GM19372 (cell line): ENCODE results near the gene DCX.

ENCODE experiments used
- ATAC-seq: cut with Tn5 transposase; IDR thresholded peaks from one replicate; pipeline ENCODE4 v1.9.1; 2021; ENCODE audit warnings: mild to moderate bottlenecking, low read depth, moderate library complexity; ENCODE audit not compliant: unreplicated experiment

Gene DCX

DNA sequence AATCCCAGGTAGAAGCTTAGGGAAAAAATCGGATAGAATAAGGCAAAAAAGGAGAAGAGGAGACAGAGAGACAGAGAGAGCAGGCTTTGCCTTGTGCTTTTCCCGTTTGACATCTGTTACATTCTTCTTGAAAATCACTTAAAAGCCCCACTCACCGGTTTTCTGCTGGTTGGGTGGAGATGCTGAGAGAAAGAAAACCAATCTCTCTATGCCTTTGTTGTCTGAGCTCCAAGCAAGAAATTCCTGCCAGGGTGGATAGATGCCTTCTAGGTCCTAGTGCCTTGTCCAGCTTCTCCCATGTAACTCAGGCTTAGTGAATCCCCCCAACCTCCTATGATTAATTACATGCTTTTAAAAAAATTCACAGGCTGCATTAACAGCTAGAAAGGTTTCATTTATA, at the start of gene DCX:
TSS of gene DCX (minus strand) at position 210 of the 400 bp plus-strand sequence. CDS start 1,794 bp downstream, outside the sequence.
- ATAC-seq = no peak

DNA sequence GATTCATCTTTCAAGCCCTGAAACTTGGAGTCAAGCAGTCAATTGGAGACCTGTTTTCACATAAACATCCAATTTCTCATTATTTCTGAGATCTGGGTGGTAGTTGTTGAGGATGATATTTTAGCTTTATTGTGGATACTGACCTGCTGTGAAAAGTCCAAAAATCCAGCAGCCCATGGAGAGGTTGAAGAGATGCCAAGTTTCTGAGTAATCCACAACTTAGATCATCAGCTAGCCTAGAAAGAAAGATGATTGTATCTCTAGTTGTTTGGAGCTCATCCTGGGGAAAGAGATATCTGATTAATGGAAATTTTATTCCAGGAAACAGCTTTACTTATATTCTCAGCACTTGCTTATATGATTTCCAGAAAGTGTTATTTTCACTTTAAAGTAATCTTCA, 48.6 kb upstream of the DCX start:
- ATAC-seq = no peak

- ATAC-seq = no peak
Observed at GRCh38 chrX:111447298-111447697, 35.3 kb upstream of the DCX start.

DNA sequence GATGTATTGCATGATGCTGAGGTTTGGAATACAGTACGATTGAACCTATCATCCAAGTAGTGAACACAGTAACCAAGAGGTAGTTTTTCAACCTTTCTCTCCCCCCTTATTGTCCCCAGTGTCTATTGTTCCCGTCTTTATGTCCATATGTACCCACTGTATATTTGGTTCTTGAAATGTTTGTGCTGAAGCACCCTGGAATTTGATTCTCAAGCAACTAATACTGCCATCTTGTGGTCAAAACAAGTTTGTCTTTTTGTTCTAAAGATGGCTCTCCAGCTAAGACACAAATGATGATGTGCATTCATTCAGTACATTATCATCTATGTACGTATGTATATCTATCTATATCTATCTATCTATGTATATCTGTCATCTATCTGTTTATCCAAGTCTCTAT, 33.5 kb upstream of the DCX start:
- ATAC-seq = peak; percentile 58

- ATAC-seq = no peak
Observed at GRCh38 chrX:111444881-111445280, 32.9 kb upstream of the DCX start.

DNA sequence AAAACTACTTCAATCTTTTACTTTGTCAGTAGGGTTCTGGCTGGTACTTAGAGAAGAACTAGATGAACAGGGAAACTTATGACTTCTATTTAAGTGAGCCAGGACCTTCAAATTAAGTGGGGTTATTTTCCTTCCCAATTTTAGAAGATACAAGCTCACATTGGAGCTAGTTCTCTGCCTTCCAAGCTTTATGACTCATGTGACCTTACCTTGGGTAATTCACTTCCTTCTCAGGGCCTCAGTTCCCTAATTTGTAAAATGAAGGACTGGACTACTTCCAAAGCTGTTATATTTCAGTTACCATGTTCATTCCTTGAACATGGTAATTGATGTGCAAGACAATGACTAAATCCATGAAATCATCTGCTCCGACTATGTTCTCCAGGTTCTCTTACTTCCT, 32.0 kb upstream of the DCX start:
- no peak for ATAC-seq

GRCh38 chrX:111442791-111443190, 30.8 kb upstream of the DCX start:
- ATAC-seq = no peak

- ATAC-seq = no peak
Observed at GRCh38 chrX:111435469-111435868, 23.5 kb upstream of the DCX start.

DNA sequence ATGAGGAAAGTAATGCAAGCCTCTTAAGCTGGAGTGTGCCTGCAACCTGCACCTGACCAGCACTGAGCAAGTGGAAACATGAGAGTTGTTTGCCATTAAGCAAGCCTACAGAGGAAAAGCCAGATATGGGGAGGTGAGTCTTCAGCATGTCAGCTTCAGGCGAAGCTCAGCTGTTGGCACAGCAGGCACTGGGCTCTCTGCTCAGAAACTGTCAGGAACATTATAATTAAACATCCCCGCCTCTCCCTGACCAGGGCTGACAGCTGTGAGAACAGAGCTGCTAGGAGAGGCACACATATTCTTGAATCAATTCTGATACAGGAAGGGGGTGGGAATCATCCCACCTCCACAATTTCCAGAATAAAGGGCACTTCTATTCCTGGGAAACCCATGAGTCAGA, 19.0 kb upstream of the DCX start:
- ATAC-seq = no peak

- no peak for ATAC-seq
Observed at GRCh38 chrX:111411557-111411956, 435 bp downstream of the DCX start.

- no peak for ATAC-seq
Observed at GRCh38 chrX:111410590-111411078, 1.4 kb downstream of the DCX start.

GRCh38 chrX:111409326-111409725, 2.7 kb downstream of the DCX start:
- no peak for ATAC-seq

- ATAC-seq = no peak
Observed at GRCh38 chrX:111407948-111408347, 4.0 kb downstream of the DCX start.

DNA sequence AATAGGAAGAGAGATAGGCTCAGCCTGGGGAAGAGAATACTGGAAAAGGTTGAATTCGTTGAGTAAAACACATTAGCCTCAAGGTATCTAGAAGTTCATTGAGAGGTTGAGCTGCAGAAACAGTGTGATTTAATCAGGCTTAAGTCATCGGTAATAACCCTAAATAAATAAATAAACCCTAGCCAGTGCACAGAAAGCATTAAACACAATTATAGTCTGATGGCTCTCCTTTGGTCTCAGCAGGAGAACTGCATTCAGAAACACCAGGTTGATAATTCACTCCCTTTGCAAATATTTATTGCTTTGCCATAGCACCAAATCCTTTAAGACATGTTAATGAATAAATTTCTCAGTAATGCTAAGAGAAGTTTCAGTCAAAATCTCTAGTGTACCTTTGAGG, 9.6 kb downstream of the DCX start:
- no peak for ATAC-seq

DNA sequence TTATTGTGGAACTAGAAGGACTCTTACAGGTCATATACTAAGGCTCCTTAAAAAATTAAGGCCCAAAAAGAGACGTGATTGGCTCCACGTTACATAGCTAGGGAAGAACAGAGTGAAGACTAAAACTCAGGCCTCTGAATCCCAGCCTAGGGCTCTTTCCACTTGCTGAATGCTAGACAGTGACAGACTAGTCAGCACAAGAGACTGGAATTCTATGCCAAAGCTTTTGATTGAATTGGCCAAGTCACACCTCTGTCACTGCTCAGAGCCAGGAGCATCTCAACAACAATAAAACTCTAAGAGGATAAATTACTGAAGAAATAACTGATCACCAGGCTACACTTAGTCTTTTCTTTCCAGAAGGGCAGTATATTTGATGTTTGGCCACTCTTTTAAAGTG, 16.8 kb downstream of the DCX start:
- ATAC-seq = no peak

DNA sequence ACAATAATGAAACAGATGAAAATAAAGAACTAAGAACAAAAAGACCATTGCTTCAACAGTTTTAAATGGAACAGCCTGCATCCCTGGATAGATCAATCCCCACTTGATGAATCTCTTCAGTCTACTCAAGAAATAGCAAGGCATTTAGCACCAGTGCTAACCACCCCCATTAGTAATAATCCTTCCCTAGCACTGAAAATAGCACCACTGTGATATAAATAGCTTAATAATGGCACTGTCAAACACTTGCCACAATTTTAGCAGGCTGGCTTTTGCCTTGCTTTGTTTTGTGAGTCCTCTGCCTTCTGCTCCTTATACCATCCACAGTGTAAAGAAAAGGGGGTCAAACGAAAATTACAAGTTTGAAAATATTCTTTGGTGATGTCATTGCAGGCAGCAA, 17.4 kb downstream of the DCX start:
- no peak for ATAC-seq

GRCh38 chrX:111387470-111388070, 24.4 kb downstream of the DCX start:
- no peak for ATAC-seq

- ATAC-seq = no peak
Observed at GRCh38 chrX:111386615-111387233, 25.3 kb downstream of the DCX start.

GRCh38 chrX:111386077-111386476, 25.9 kb downstream of the DCX start:
- no peak for ATAC-seq

- no peak for ATAC-seq
Observed at GRCh38 chrX:111382277-111382676, 29.7 kb downstream of the DCX start.

GRCh38 chrX:111376897-111377578, 35.0 kb downstream of the DCX start:
- no peak for ATAC-seq

- ATAC-seq = no peak
Observed at GRCh38 chrX:111376486-111376885, 35.5 kb downstream of the DCX start.
